Esophagus squamous epithelium (tissue), 4 donors: ENCODE results near the gene CST9.
"Not testable (repeated sequence)": the region's sequence is repeated elsewhere in the genome, so short reads cannot be mapped to it uniquely, and the experiment has no call there.

ENCODE experiments used
- POLR2A ChIP-seq, 4 donors: fragments of 450-650 bp; IDR thresholded peaks; one replicate each; pipeline ENCODE4 v1.6.1; 2017; ENCODE audit warnings: antibody characterized with exemption in 4 of 4, mild to moderate bottlenecking in 4 of 4, moderate library complexity in 3 of 4
- TF ChIP-seq, protein P1 (sequence below), 6 experiments: fragments of 450-650 bp in 4 of 6; fragments of 200-600 bp in 2 of 6; sonication (generic) in 2 of 6; IDR thresholded peaks; one replicate each; pipeline ENCODE4 v1.5.1; 2016 to 2019; ENCODE audit warnings: antibody characterized with exemption in 6 of 6, mild to moderate bottlenecking in 4 of 6, moderate library complexity in 4 of 6

DNA sequence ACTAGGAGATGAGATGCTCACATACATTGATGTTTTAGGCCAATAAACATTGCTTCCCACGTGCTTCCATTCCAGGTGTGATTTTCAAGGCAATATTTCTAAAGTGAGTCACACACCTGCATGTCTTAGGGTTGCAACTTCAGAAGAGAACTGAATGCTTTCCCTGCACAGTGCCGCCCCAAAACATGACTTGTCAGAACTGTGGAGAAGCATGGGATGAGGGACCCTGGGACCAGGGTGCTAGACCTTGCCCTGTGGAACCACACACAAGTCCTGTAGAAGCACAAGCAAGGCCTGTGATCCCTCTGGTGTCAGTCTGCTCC is 30.0 kb upstream of the CST9 start:
- TF ChIP-seq, protein P1, sequence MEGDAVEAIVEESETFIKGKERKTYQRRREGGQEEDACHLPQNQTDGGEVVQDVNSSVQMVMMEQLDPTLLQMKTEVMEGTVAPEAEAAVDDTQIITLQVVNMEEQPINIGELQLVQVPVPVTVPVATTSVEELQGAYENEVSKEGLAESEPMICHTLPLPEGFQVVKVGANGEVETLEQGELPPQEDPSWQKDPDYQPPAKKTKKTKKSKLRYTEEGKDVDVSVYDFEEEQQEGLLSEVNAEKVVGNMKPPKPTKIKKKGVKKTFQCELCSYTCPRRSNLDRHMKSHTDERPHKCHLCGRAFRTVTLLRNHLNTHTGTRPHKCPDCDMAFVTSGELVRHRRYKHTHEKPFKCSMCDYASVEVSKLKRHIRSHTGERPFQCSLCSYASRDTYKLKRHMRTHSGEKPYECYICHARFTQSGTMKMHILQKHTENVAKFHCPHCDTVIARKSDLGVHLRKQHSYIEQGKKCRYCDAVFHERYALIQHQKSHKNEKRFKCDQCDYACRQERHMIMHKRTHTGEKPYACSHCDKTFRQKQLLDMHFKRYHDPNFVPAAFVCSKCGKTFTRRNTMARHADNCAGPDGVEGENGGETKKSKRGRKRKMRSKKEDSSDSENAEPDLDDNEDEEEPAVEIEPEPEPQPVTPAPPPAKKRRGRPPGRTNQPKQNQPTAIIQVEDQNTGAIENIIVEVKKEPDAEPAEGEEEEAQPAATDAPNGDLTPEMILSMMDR (IDR thresholded peaks at IDR 0.05), result not testable (repeated sequence)
- not testable (repeated sequence) for TF ChIP-seq POLR2A (IDR thresholded peaks at IDR 0.05)
